ENCODE results near the gene CCDC150.
"Not testable (repeated sequence)": the region's sequence is repeated elsewhere in the genome, so short reads cannot be mapped to it uniquely, and the experiment has no call there.

The CCDC150 gene

DNA sequence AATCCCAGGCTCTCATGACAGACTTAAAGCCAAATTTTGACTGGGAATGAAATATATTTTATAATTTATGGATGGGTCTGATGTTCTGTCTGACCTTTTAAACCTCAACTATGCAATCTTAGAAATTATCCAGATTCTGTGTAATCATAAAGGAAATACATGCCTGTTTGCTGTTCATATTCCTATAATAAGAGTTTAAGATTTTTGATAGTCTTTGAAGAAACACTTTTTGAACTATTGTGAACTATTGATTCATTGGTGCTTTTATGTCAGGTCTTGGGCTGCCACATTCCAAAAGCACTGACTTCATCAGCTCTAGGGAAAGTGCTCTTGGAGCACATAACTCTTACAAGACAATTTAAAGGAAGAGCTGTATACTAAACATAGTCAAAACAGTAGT is 64.2 kb downstream of the CCDC150 start:
- TF ChIP-seq, protein P1, sequence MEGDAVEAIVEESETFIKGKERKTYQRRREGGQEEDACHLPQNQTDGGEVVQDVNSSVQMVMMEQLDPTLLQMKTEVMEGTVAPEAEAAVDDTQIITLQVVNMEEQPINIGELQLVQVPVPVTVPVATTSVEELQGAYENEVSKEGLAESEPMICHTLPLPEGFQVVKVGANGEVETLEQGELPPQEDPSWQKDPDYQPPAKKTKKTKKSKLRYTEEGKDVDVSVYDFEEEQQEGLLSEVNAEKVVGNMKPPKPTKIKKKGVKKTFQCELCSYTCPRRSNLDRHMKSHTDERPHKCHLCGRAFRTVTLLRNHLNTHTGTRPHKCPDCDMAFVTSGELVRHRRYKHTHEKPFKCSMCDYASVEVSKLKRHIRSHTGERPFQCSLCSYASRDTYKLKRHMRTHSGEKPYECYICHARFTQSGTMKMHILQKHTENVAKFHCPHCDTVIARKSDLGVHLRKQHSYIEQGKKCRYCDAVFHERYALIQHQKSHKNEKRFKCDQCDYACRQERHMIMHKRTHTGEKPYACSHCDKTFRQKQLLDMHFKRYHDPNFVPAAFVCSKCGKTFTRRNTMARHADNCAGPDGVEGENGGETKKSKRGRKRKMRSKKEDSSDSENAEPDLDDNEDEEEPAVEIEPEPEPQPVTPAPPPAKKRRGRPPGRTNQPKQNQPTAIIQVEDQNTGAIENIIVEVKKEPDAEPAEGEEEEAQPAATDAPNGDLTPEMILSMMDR (IDR thresholded peaks at IDR 0.05; ENCODE audit: low read depth, low read length, poor library complexity, severe bottlenecking), result no peak
- TF ChIP-seq EZH2phosphoT487 (IDR thresholded peaks at IDR 0.05; ENCODE audit: borderline replicate concordance, low read length), result no peak
- Histone ChIP-seq H3F3A (ENCODE audit: control insufficient read depth, insufficient read depth) (no peaks in the 10 kb centered on the region), H3K9me3 (ENCODE audit: control insufficient read depth, insufficient read depth, low read length) (no peaks in the 10 kb centered on the region), H3K4me1 (ENCODE audit: control insufficient read depth, low read length) (no peaks in the 10 kb centered on the region), H3K9me2 (replicated peaks; ENCODE audit: control insufficient read depth, low read length) (no peaks in the 10 kb centered on the region), H3K79me2 (ENCODE audit: control insufficient read depth, low read length) (no peaks in the 10 kb centered on the region), H3K36me3 (ENCODE audit: control insufficient read depth, low read length) (peaks cover 3% of the 10 kb centered on the region; the same call in 1 of the 2 replicates), H3K4me3 (ENCODE audit: low read length) (no peak overlapping the region), H4K20me1 (ENCODE audit: control insufficient read depth, insufficient read depth, low read depth, low read length) (no peaks in the 10 kb centered on the region), H3K27me3 (ENCODE audit: control insufficient read depth, low read length) (no peaks in the 10 kb centered on the region), H3K27ac (ENCODE audit: low read depth, low read length) (no peak overlapping the region), H3K4me2 (ENCODE audit: low read length) (no peak overlapping the region)

DNA sequence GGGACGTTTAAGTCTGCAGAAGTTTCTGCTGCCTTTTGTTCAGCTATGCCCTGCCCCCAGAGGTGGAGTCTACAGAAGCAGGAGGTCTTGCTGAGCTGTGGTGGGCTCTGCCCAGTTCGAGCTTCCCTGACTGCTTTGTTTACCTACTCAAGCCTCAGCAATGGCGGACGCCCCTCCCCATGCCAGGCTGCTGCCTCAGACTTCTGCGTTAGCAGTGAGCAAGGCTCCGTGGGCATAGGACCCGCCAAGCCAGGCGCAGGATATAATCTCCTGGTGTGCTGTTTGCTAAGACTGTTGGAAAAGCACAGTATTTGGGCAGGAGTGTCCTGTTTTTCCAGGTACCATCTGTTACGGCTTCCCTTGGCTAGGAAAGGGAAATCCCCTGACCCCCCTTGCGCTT is 70.5 kb downstream of the CCDC150 start:
- H3K27ac ChIP-seq (ENCODE audit: low read depth, low read length); H3K36me3 ChIP-seq (ENCODE audit: control insufficient read depth, low read length); H3F3A ChIP-seq (ENCODE audit: control insufficient read depth, insufficient read depth); H3K4me3 ChIP-seq (ENCODE audit: low read length); H3K4me2 ChIP-seq (ENCODE audit: low read length); H3K9me2 ChIP-seq (replicated peaks; ENCODE audit: control insufficient read depth, low read length); H3K27me3 ChIP-seq (ENCODE audit: control insufficient read depth, low read length); H4K20me1 ChIP-seq (ENCODE audit: control insufficient read depth, insufficient read depth, low read depth, low read length); H3K9me3 ChIP-seq (ENCODE audit: control insufficient read depth, insufficient read depth, low read length); H3K79me2 ChIP-seq (ENCODE audit: control insufficient read depth, low read length); H3K4me1 ChIP-seq (ENCODE audit: control insufficient read depth, low read length): not testable (repeated sequence)

DNA sequence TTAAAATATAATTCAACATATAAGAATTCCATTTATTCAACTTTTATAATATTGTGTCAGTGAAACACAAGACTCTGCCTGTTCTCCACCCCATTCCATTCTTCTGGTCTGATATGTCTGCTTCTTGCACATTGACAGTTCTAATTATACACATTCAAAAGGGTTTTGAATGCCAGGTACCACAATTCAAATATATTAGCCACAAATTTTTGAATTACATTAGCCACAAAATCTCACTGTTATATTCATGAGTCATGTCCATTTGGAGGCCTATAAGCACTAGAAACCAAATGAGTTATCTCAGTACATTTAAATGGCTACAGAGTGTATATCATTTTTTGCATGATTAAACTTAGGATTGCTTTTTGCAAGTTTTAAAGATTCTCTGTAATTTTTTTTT is 72.1 kb downstream of the CCDC150 start:
- no peaks in the 10 kb centered on the region for H4K20me1 ChIP-seq (ENCODE audit: control insufficient read depth, insufficient read depth, low read depth, low read length)
- no peaks in the 10 kb centered on the region for H3K4me1 ChIP-seq (ENCODE audit: control insufficient read depth, low read length)
- H3K4me3 ChIP-seq (ENCODE audit: low read length), result no peak overlapping the region
- H3F3A ChIP-seq (ENCODE audit: control insufficient read depth, insufficient read depth), result no peaks in the 10 kb centered on the region
- no peaks in the 10 kb centered on the region for H3K27me3 ChIP-seq (ENCODE audit: control insufficient read depth, low read length)
- no peaks in the 10 kb centered on the region for H3K36me3 ChIP-seq (ENCODE audit: control insufficient read depth, low read length)
- H3K79me2 ChIP-seq (ENCODE audit: control insufficient read depth, low read length), result no peaks in the 10 kb centered on the region
- TF ChIP-seq EZH2phosphoT487 (IDR thresholded peaks at IDR 0.05; ENCODE audit: borderline replicate concordance, low read length), result no peak
- TF ChIP-seq, protein P1 (IDR thresholded peaks at IDR 0.05; ENCODE audit: low read depth, low read length, poor library complexity, severe bottlenecking), result no peak
- H3K9me3 ChIP-seq (ENCODE audit: control insufficient read depth, insufficient read depth, low read length), result no peaks in the 10 kb centered on the region
- no peaks in the 10 kb centered on the region for H3K9me2 ChIP-seq (replicated peaks; ENCODE audit: control insufficient read depth, low read length)
- no peak overlapping the region for H3K4me2 ChIP-seq (ENCODE audit: low read length)
- no peak overlapping the region for H3K27ac ChIP-seq (ENCODE audit: low read depth, low read length)

DNA sequence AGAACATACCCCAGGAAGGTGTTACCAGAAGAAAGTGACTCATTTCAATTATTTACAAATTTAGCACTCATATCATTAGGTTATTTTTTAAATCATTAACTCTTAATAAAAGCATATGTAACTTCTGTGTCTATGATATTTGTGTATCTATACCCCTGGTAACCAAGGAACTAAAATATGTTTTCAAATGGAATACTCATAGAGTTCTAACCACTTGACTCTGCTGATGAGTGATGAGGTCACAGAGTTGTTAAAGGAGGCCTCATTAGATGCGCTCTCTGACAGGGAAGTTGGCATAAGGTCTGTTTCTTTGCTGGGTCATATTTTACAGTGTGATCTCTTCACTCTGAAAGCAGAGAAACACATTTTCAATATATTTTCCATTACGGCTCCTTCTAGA is 73.4 kb downstream of the CCDC150 start:
- H4K20me1 ChIP-seq (ENCODE audit: control insufficient read depth, insufficient read depth, low read depth, low read length), result no peaks in the 10 kb centered on the region
- TF ChIP-seq, protein P1 (IDR thresholded peaks at IDR 0.05; ENCODE audit: low read depth, low read length, poor library complexity, severe bottlenecking), result no peak
- no peak for TF ChIP-seq EZH2phosphoT487 (IDR thresholded peaks at IDR 0.05; ENCODE audit: borderline replicate concordance, low read length)
- H3K4me3 ChIP-seq (ENCODE audit: low read length), result no peak overlapping the region
- no peaks in the 10 kb centered on the region for H3K79me2 ChIP-seq (ENCODE audit: control insufficient read depth, low read length)
- no peaks in the 10 kb centered on the region for H3F3A ChIP-seq (ENCODE audit: control insufficient read depth, insufficient read depth)
- no peaks in the 10 kb centered on the region for H3K9me2 ChIP-seq (replicated peaks; ENCODE audit: control insufficient read depth, low read length)
- no peak overlapping the region for H3K27ac ChIP-seq (ENCODE audit: low read depth, low read length)
- H3K9me3 ChIP-seq (ENCODE audit: control insufficient read depth, insufficient read depth, low read length), result no peaks in the 10 kb centered on the region
- H3K36me3 ChIP-seq (ENCODE audit: control insufficient read depth, low read length), result no peaks in the 10 kb centered on the region
- H3K4me2 ChIP-seq (ENCODE audit: low read length), result no peak overlapping the region
- H3K4me1 ChIP-seq (ENCODE audit: control insufficient read depth, low read length), result no peaks in the 10 kb centered on the region
- no peaks in the 10 kb centered on the region for H3K27me3 ChIP-seq (ENCODE audit: control insufficient read depth, low read length)

Data from DOHH2 (cell line).